OCI-LY7 (cell line): ENCODE data around the gene DAP3. TPM values are rescaled to one million over a fixed set of nuclear protein-coding genes. Genes with fewer than 3 reads are reported as not detected.
"Not testable (repeated sequence)": the region's sequence is repeated elsewhere in the genome, so short reads cannot be mapped to it uniquely, and the experiment has no call there.

Experiments
- BruUV-seq: library from RNA; stranded (reverse); fragments of 400-500 nt; replicated peaks from 2 replicates; lab custom pipeline; 2021; lab: Mats Ljungman, UMichigan
- CTCF ChIA-PET: fragments of 300-600 bp; sonication (Branson Sonifier 250); formaldehyde crosslinking; loops from one replicate; lab custom pipeline; 2022; ENCODE audit warnings: antibody characterized with exemption; ENCODE audit not compliant: unreplicated experiment; lab: Charles Lee
- POLR2A ChIA-PET: fragments of 300-600 bp; sonication (Branson Sonifier 250); formaldehyde crosslinking; loops from one replicate; lab custom pipeline; 2022; ENCODE audit warnings: antibody characterized with exemption; lab: Charles Lee
- DNase-seq: peaks from one replicate; pipeline ENCODE4 v3.0.0-alpha.2; 2015; ENCODE audit warnings: low spot score
- H2AFZ ChIP-seq: fragments of 200-600 bp; sonication (generic), shearing (Covaris generic); 2 replicates; pipeline ENCODE4 v1.6.1; 2014; ENCODE audit warnings: mild to moderate bottlenecking, antibody characterized with exemption, low read length, moderate library complexity
- H3K27ac ChIP-seq: fragments of 200-600 bp; sonication (generic); 2 replicates; pipeline ENCODE4 v1.5.1; 2014; ENCODE audit warnings: mixed run types, low read depth, mild to moderate bottlenecking, moderate library complexity, low read length, inconsistent platforms; ENCODE audit not compliant: poor library complexity, severe bottlenecking
- H3K36me3 ChIP-seq: fragments of 200-600 bp; sonication (generic); 2 replicates; pipeline ENCODE4 v1.6.1; 2014; ENCODE audit warnings: mild to moderate bottlenecking, antibody characterized with exemption, low read length, moderate library complexity, mixed read lengths; ENCODE audit not compliant: insufficient read depth
- H3K4me1 ChIP-seq: fragments of 200-600 bp; sonication (generic); 2 replicates; pipeline ENCODE4 v1.5.1; 2014; ENCODE audit warnings: mild to moderate bottlenecking, low read length; ENCODE audit not compliant: insufficient read depth, poor library complexity, severe bottlenecking
- H3K4me2 ChIP-seq: fragments of 200-600 bp; sonication (generic); 2 replicates; pipeline ENCODE4 v1.6.1; 2014; ENCODE audit warnings: mild to moderate bottlenecking, low read length
- H3K4me3 ChIP-seq: fragments of 200-600 bp; sonication (generic); 2 replicates; pipeline ENCODE4 v1.5.1; 2014; ENCODE audit warnings: mild to moderate bottlenecking, low read depth, low read length; ENCODE audit not compliant: poor library complexity, severe bottlenecking
- H3K79me2 ChIP-seq: fragments of 200-600 bp; sonication (generic); 2 replicates; pipeline ENCODE4 v1.6.1; 2016; ENCODE audit warnings: low read depth, mild to moderate bottlenecking, low read length, moderate library complexity, mixed read lengths; ENCODE audit not compliant: insufficient read depth
- H3K9me2 ChIP-seq: fragments of 200-600 bp; sonication (generic); 2 replicates; pipeline ENCODE4 v1.6.1; 2016; ENCODE audit warnings: mild to moderate bottlenecking, low read length, mixed read lengths; ENCODE audit not compliant: insufficient read depth
- H3K9me3 ChIP-seq: fragments of 200-600 bp; sonication (generic); 2 replicates; pipeline ENCODE4 v1.6.1; 2014; ENCODE audit warnings: mild to moderate bottlenecking, mixed run types, low read length, mixed read lengths
- H4K20me1 ChIP-seq: fragments of 200-600 bp; sonication (generic); 2 replicates; pipeline ENCODE4 v1.6.1; 2014; ENCODE audit warnings: mild to moderate bottlenecking, antibody characterized with exemption, low read length, moderate library complexity, mixed read lengths; ENCODE audit not compliant: insufficient read depth
- EZH2phosphoT487 ChIP-seq: fragments of 200-600 bp; sonication (generic); IDR thresholded peaks from 2 replicates; pipeline ENCODE4 v1.6.1; 2018; ENCODE audit warnings: low read depth, borderline replicate concordance, mild to moderate bottlenecking, mixed run types, antibody characterized with exemption, low read length, moderate library complexity, mixed read lengths
- intact Hi-C: fragments of 100-400 bp; cut with micrococcal nuclease; formaldehyde crosslinking; loops from one replicate; pipeline ENCODE4 v1.10.0; 2022; ENCODE audit not compliant: unreplicated experiment
- total RNA-seq, 2 experiments: library from RNA; depleted of rRNA in 1 of 2; stranded (reverse); fragments of >200 nt in 1 of 2; shearing (Covaris generic) in 1 of 2; gene quantifications; 2 replicates each; pipeline ENCODE4 v1.2.3, GENCODE V29; 2014 to 2022
- TF ChIP-seq, protein P1 (sequence below): fragments of 200-600 bp; sonication (generic); conservative IDR thresholded peaks from 2 replicates; pipeline ENCODE4 v1.5.1; 2014; ENCODE audit warnings: mild to moderate bottlenecking, antibody characterized with exemption, low read length, moderate library complexity, mixed read lengths

Gene DAP3
- total RNA-seq, 2 experiments from 2014 or later: 110 to 178 TPM

DNA sequence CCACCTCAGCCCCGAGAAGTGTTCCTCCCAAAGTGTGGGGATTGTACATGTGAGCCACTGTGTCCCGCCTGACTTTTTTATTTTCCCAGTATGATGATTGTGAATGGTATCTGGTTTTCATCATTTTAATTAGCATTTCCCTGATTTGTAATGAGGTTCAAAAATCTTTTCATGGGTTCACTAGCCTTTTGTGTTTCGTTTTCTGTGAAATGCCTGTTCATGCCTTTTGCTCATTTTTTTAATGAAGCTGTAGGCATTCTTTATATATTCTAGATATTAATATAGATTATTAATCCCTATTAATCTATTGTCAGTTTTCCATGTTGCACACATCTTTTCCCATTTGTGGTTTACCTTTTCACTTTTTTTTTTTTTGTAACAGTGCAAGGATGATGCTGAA is 20.5 kb downstream of the DAP3 start:
- Histone ChIP-seq H3K4me2 (no peak overlapping the region), H4K20me1 (no peaks in the 10 kb centered on the region), H3K9me2 (no peaks in the 10 kb centered on the region), H3K4me3 (no peak overlapping the region), H3K4me1 (no peaks in the 10 kb centered on the region), H3K9me3 (peaks cover 11% of the 10 kb centered on the region), H2AFZ (no peak overlapping the region), H3K27ac (no peak overlapping the region), H3K79me2 (peaks cover 65% of the 10 kb centered on the region), H3K36me3 (peaks cover 80% of the 10 kb centered on the region)
- ChIA-PET CTCF (no interaction called here), POLR2A (interaction anchor here (1.4 kb wide), 1 partner anchor 19 kb away, joined by 3 read pairs; no protein-coding TSS in a partner anchor)
- no peak for DNase-seq
- intact Hi-C loops: no loop called here
- TF ChIP-seq EZH2phosphoT487: no peak
- TF ChIP-seq, protein P1, sequence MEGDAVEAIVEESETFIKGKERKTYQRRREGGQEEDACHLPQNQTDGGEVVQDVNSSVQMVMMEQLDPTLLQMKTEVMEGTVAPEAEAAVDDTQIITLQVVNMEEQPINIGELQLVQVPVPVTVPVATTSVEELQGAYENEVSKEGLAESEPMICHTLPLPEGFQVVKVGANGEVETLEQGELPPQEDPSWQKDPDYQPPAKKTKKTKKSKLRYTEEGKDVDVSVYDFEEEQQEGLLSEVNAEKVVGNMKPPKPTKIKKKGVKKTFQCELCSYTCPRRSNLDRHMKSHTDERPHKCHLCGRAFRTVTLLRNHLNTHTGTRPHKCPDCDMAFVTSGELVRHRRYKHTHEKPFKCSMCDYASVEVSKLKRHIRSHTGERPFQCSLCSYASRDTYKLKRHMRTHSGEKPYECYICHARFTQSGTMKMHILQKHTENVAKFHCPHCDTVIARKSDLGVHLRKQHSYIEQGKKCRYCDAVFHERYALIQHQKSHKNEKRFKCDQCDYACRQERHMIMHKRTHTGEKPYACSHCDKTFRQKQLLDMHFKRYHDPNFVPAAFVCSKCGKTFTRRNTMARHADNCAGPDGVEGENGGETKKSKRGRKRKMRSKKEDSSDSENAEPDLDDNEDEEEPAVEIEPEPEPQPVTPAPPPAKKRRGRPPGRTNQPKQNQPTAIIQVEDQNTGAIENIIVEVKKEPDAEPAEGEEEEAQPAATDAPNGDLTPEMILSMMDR: no peak
- no TSS peak for BruUV-seq

DNA sequence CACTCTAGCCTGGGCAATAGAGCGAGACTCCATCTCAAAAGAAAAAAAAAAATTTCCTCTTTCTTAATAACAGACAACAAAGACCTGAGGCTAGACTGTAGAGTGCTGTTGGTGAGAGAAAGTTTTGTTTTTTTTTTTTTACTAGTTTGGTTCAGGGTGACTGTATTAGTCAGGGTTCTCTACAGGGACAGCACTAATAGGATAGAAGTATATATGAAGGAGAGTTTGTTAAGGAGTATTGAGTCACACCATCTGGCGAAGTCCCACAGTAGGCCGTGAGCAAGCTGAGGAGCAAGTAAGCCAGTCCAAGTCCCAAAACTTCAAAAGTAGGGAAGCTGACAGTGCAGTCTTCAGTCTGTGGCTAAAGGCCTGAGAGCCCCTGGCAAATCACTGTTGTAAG is 22.6 kb downstream of the DAP3 start:
- H3K4me1 ChIP-seq, H4K20me1 ChIP-seq, DNase-seq, POLR2A ChIA-PET, H2AFZ ChIP-seq, CTCF ChIA-PET, H3K4me2 ChIP-seq, H3K9me2 ChIP-seq, intact Hi-C loops, H3K27ac ChIP-seq, H3K9me3 ChIP-seq, H3K4me3 ChIP-seq, BruUV-seq: not testable (repeated sequence)
- peaks cover 83% of the 10 kb centered on the region for H3K36me3 ChIP-seq
- H3K79me2 ChIP-seq: peaks cover 44% of the 10 kb centered on the region

DNA sequence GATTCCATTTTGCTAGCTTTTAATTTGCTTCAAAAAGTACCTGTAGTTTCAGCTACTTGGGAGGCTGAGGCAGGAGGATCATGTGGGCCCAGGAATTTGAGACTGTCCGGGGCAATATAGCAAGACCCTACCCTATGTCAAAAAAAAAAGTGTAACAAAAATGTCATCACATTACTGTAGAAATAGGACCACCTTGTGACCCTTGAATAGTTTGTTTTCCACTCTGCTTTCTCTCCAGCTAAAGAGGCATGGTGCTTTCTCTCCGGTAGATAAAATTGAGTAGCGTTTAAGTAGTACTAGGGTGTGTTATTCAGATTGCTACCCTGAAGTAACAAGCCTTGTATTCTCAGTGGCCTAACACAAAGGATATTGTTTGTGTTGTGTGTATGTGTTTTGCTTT is 23.7 kb downstream of the DAP3 start:
- peaks cover 93% of the 10 kb centered on the region for H3K36me3 ChIP-seq
- DNase-seq, CTCF ChIA-PET, H3K9me2 ChIP-seq, H3K9me3 ChIP-seq, H3K4me2 ChIP-seq, H3K4me1 ChIP-seq, H3K4me3 ChIP-seq, POLR2A ChIA-PET, H4K20me1 ChIP-seq, intact Hi-C loops, BruUV-seq, H3K27ac ChIP-seq, H2AFZ ChIP-seq: not testable (repeated sequence)
- peaks cover 45% of the 10 kb centered on the region for H3K79me2 ChIP-seq
- TF ChIP-seq, protein P1: peak; percentile 50
